Calu3 (cell line): ENCODE results near the gene RAD51B. TPM values are rescaled to one million over a fixed set of nuclear protein-coding genes. Genes with fewer than 3 reads are reported as not detected.

Source experiments
- BruUV-seq: library from RNA; stranded (reverse); fragments of 400-500 nt; replicated peaks from 2 replicates; lab custom pipeline; 2021; lab: Mats Ljungman, UMichigan
- CTCF ChIA-PET: fragments of 300-600 bp; sonication (Branson Sonifier 250); formaldehyde crosslinking; loops from one replicate; lab custom pipeline; 2022; ENCODE audit warnings: antibody characterized with exemption; lab: Charles Lee
- DNase-seq: peaks from one replicate; pipeline ENCODE4 v3.0.0; 2022
- H3K27ac Mint-ChIP-seq: one replicate; pipeline ENCODE4 v1.8.0; 2022; ENCODE audit warnings: mixed read lengths; ENCODE audit not compliant: unreplicated experiment
- H3K27me3 Mint-ChIP-seq: one replicate; pipeline ENCODE4 v1.8.0; 2022; ENCODE audit warnings: mixed read lengths; ENCODE audit not compliant: unreplicated experiment
- H3K36me3 Mint-ChIP-seq: one replicate; pipeline ENCODE4 v1.8.0; 2022; ENCODE audit warnings: mild to moderate bottlenecking, moderate library complexity, mixed read lengths; ENCODE audit not compliant: insufficient read depth, unreplicated experiment
- H3K4me1 Mint-ChIP-seq: one replicate; pipeline ENCODE4 v1.8.0; 2022; ENCODE audit warnings: mild to moderate bottlenecking, low read depth, mixed read lengths; ENCODE audit not compliant: unreplicated experiment
- H3K4me3 Mint-ChIP-seq: one replicate; pipeline ENCODE4 v1.8.0; 2022; ENCODE audit warnings: mild to moderate bottlenecking, low read depth, moderate library complexity, mixed read lengths; ENCODE audit not compliant: unreplicated experiment
- H3K9me3 Mint-ChIP-seq: one replicate; pipeline ENCODE4 v1.8.0; 2022; ENCODE audit warnings: low read depth, mixed read lengths; ENCODE audit not compliant: unreplicated experiment
- intact Hi-C: fragments of 100-400 bp; cut with micrococcal nuclease; formaldehyde crosslinking; loops from one replicate; pipeline ENCODE4 v1.10.0; 2022; ENCODE audit not compliant: unreplicated experiment
- total RNA-seq: library from RNA; stranded (reverse); gene quantifications from 2 replicates; pipeline ENCODE4 v1.2.3, GENCODE V29; 2022
- TF ChIP-seq, protein P1 (sequence below): fragments of 200-600 bp; IDR thresholded peaks from one replicate; pipeline ENCODE4 v1.8.0; 2022; ENCODE audit warnings: antibody characterized with exemption; ENCODE audit not compliant: unreplicated experiment

The RAD51B gene
- total RNA-seq, 1 experiment from 2014 or later = 24.7 TPM

- CTCF ChIA-PET = no interaction called here
- BruUV-seq = no TSS peak
Measured at GRCh38 chr14:68174446-68174845, 354.9 kb downstream of the RAD51B start.

GRCh38 chr14:68176687-68177086 lies 357.1 kb downstream of the RAD51B start:
- DNase-seq = no peak
- H3K36me3 Mint-ChIP-seq = peaks cover 6% of the 10 kb centered on the region
- TF ChIP-seq, protein P1, sequence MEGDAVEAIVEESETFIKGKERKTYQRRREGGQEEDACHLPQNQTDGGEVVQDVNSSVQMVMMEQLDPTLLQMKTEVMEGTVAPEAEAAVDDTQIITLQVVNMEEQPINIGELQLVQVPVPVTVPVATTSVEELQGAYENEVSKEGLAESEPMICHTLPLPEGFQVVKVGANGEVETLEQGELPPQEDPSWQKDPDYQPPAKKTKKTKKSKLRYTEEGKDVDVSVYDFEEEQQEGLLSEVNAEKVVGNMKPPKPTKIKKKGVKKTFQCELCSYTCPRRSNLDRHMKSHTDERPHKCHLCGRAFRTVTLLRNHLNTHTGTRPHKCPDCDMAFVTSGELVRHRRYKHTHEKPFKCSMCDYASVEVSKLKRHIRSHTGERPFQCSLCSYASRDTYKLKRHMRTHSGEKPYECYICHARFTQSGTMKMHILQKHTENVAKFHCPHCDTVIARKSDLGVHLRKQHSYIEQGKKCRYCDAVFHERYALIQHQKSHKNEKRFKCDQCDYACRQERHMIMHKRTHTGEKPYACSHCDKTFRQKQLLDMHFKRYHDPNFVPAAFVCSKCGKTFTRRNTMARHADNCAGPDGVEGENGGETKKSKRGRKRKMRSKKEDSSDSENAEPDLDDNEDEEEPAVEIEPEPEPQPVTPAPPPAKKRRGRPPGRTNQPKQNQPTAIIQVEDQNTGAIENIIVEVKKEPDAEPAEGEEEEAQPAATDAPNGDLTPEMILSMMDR = no peak
- no TSS peak for BruUV-seq
- H3K27me3 Mint-ChIP-seq = no peaks in the 10 kb centered on the region
- CTCF ChIA-PET = no interaction called here
- peaks cover 4% of the 10 kb centered on the region for H3K9me3 Mint-ChIP-seq
- peaks cover 73% of the 10 kb centered on the region for H3K4me1 Mint-ChIP-seq
- no peak overlapping the region for H3K4me3 Mint-ChIP-seq
- H3K27ac Mint-ChIP-seq = no peak overlapping the region
- intact Hi-C loops = no loop called here

More at GRCh38 chr14:68174446-68174845, 354.9 kb downstream of the RAD51B start:
- Mint-ChIP-seq H3K9me3 (peaks cover 4% of the 10 kb centered on the region), H3K4me1 (peaks cover 60% of the 10 kb centered on the region), H3K4me3 (no peak overlapping the region), H3K36me3 (peaks cover 8% of the 10 kb centered on the region), H3K27me3 (no peaks in the 10 kb centered on the region), H3K27ac (peak overlapping the region; percentile 79)
- intact Hi-C loops = no loop called here
- TF ChIP-seq, protein P1 = no peak
- no peak for DNase-seq

- intact Hi-C loops = no loop called here
- no TSS peak for BruUV-seq
- Mint-ChIP-seq H3K4me3 (no peak overlapping the region), H3K4me1 (peaks cover 76% of the 10 kb centered on the region), H3K36me3 (no peaks in the 10 kb centered on the region), H3K27ac (no peak overlapping the region), H3K9me3 (peaks cover 4% of the 10 kb centered on the region), H3K27me3 (no peaks in the 10 kb centered on the region)
- TF ChIP-seq, protein P1 = no peak
- CTCF ChIA-PET = no interaction called here
- DNase-seq = no peak
Measured at GRCh38 chr14:68177728-68178127, 358.1 kb downstream of the RAD51B start.

DNA sequence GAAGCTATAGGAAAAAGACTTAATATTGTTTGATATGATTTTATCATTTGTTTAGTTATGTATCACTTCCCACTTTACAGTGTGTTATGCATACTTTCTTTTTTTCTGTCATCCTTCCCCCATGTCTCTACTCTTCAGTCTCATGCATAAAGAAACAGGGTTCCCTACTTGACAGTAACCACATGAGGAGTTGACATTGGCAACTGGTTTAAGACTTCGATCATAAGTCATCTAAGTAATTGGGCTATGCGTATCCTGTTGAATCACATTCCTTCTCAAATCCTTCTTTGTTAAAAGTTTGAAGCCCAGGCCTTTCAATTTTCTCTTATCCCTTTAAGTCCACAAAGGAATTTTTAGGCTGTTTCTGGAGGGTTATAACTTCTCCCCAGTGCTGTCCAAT lies 358.7 kb downstream of the RAD51B start:
- no peak overlapping the region for H3K27ac Mint-ChIP-seq
- DNase-seq = no peak
- intact Hi-C loops = no loop called here
- TF ChIP-seq, protein P1 = no peak
- no peak overlapping the region for H3K4me3 Mint-ChIP-seq
- peaks cover 4% of the 10 kb centered on the region for H3K9me3 Mint-ChIP-seq
- no TSS peak for BruUV-seq
- peaks cover 77% of the 10 kb centered on the region for H3K4me1 Mint-ChIP-seq
- no peaks in the 10 kb centered on the region for H3K36me3 Mint-ChIP-seq
- no peaks in the 10 kb centered on the region for H3K27me3 Mint-ChIP-seq
- CTCF ChIA-PET = no interaction called here
